HUES6 (cell line): ENCODE measurements around the gene PHYKPL.

ENCODE experiments used
- H3K27ac ChIP-seq: 2 replicates; pipeline ENCODE4 v1.7.0; 2013; ENCODE audit warnings: low read depth, mild to moderate bottlenecking, low read length, inconsistent platforms
- H3K27me3 ChIP-seq: 2 replicates; pipeline ENCODE4 v1.6.1; 2013; ENCODE audit warnings: low read length; ENCODE audit not compliant: control insufficient read depth, insufficient read depth
- H3K36me3 ChIP-seq: 2 replicates; pipeline ENCODE4 v1.6.1; 2013; ENCODE audit warnings: low read length; ENCODE audit not compliant: control insufficient read depth, insufficient read depth
- H3K4me1 ChIP-seq: 2 replicates; pipeline ENCODE4 v1.6.1; 2013; ENCODE audit warnings: low read length; ENCODE audit not compliant: control insufficient read depth, insufficient read depth
- H3K4me3 ChIP-seq: 2 replicates; pipeline ENCODE4 v1.5.1; 2013; ENCODE audit warnings: low read depth, low read length
- H3K9ac ChIP-seq: one replicate; pipeline ENCODE4 v1.6.1; 2013; ENCODE audit warnings: mild to moderate bottlenecking, low read length
- H3K9me3 ChIP-seq: 2 replicates; pipeline ENCODE4 v1.6.1; 2013; ENCODE audit warnings: low read depth, low read length; ENCODE audit not compliant: control insufficient read depth, insufficient read depth

The PHYKPL gene

DNA sequence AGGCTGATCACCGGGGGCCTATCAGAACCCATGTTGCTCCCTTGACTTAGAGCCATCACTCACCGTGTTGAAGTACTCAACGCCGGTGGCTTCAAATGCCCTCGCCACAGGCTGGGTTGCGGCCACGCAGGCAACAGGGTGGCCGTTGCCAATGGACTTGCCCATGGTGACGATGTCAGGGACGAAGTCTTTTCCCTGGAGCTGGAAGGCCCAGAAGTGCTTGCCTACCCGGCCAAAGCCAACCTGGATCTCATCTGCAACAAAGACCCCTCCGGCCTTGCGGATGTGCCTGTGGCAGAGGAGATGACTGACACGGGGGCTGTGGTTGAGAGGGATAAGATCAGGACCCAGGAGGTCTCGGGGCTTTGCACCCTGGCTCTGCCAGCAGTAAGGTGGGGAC lies 10.3 kb downstream of the PHYKPL start:
- Histone ChIP-seq H3K9ac (no peak overlapping the region), H3K9me3 (no peaks in the 10 kb centered on the region), H3K27me3 (no peaks in the 10 kb centered on the region), H3K4me1 (peaks cover 14% of the 10 kb centered on the region), H3K4me3 (no peak overlapping the region), H3K27ac (no peak overlapping the region), H3K36me3 (peaks cover 62% of the 10 kb centered on the region)

DNA sequence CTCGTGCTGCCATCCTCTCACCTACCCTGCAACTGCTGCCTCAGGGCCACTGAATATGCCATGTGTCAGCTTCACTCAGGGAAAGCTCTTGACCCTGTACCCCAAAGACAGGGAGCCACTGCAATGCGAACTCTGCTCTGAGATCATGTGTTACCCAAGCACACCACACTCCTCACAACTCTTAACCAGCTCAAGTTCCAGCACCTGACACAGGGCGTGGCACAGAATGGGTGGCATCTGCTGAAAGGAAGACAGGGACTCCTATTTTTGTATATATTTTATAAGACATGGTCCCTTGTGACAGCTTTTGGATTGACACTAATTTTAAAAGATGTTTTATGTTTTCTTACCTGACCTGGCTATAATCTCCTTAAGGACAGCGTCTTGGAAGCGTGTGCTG lies 10.7 kb downstream of the PHYKPL start:
- H3K36me3 ChIP-seq, result peaks cover 63% of the 10 kb centered on the region
- H3K4me3 ChIP-seq, result no peak overlapping the region
- no peaks in the 10 kb centered on the region for H3K9me3 ChIP-seq
- H3K4me1 ChIP-seq, result peaks cover 14% of the 10 kb centered on the region
- H3K9ac ChIP-seq, result no peak overlapping the region
- H3K27me3 ChIP-seq, result no peaks in the 10 kb centered on the region
- H3K27ac ChIP-seq, result no peak overlapping the region

DNA sequence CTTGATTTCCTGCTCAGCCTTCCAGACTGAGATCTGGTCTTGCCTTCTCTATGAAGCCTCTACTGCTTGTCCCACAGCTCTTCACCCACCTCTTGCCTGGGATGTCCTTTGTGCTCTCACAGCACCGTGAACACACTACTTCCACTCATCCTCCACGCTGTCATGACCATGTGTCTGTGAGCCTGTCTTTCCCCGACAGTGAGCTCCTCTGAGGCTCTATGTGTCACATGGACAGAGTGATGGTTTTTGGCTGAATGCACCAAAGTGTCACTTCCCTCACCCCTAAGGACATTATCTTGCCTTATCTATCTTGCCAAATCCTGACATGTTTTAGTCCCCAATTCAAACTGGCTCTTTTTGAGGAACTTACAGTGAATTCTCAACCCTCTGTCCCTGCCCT lies 11.3 kb downstream of the PHYKPL start:
- Histone ChIP-seq H3K36me3 (peaks cover 65% of the 10 kb centered on the region), H3K9me3 (no peaks in the 10 kb centered on the region), H3K27ac (no peak overlapping the region), H3K9ac (no peak overlapping the region), H3K27me3 (no peaks in the 10 kb centered on the region), H3K4me3 (no peak overlapping the region), H3K4me1 (peaks cover 14% of the 10 kb centered on the region)

DNA sequence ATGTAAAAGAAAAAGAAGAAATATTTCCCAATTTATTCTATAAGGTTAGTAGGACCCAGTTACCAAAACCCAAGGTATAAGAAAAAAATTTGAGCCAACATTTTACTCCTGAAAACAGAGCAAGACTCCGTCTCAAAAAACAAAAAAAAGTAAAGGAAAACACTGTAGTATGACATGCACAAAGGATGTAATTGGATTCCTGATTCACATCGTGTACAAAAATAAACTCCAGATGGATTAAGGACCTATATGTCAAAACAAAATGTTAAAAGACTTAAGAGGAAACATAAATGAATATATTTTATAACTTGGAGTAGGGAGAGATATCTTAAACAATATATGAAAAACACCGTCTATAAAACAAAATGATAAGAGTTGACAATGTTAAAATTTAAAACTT lies 13.8 kb downstream of the PHYKPL start:
- Histone ChIP-seq H3K27me3 (no peaks in the 10 kb centered on the region), H3K27ac (no peak overlapping the region), H3K4me1 (peaks cover 6% of the 10 kb centered on the region), H3K36me3 (peaks cover 80% of the 10 kb centered on the region), H3K9ac (no peak overlapping the region), H3K4me3 (no peak overlapping the region), H3K9me3 (no peaks in the 10 kb centered on the region)

DNA sequence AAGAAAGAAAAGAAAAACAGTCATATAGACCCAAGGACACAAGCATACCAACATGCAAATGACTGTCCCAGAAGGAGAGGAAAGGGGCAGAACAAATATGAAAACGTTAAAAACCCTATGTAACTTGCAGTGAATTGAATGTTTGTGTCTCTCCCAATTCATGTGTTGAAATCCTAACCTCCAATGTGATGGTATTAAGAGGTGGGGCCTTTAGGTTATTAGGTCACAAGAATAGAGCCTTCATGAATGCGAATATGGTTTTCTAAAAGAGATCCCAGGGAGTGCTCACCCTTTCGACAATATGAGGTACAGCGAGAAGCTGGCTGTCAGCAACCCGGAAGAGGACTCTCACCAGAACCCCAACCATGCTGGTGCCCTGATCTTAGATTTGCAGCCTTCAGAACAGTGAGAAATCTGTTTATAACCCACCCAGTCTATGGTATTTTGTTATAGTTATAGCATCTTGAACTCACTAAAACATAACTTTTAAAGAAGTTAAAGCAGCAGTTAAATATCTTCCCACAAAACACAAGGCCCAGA lies 14.3 kb downstream of the PHYKPL start:
- Histone ChIP-seq H3K9me3 (no peaks in the 10 kb centered on the region), H3K27me3 (no peaks in the 10 kb centered on the region), H3K36me3 (peaks cover 80% of the 10 kb centered on the region), H3K4me3 (no peak overlapping the region), H3K4me1 (peaks cover 1% of the 10 kb centered on the region; the same call in 1 of the 2 replicates), H3K27ac (no peak overlapping the region), H3K9ac (no peak overlapping the region)

DNA sequence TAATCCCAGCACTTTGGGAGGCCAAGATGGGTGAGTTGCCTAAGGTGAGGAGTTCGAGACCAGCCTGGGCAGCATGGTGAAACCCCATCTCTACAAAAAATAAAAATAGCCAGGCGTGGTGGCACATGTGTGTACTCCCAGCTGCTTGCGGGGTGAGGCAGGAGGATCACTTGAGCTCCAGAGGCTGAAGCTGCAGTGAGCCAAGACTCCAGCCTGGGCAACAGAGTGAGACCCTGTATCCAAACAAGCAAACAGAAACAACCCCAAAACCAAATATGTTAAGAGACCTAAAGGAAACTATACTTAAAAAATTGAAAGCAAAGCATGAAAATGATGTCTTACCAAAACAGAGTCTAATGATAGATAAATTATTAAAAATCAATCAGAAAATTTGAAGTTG lies 15.8 kb downstream of the PHYKPL start:
- Histone ChIP-seq H3K9me3 (no peaks in the 10 kb centered on the region), H3K4me1 (no peaks in the 10 kb centered on the region; the same call in 1 of the 2 replicates), H3K27me3 (no peaks in the 10 kb centered on the region), H3K9ac (no peak overlapping the region), H3K27ac (no peak overlapping the region), H3K36me3 (peaks cover 86% of the 10 kb centered on the region), H3K4me3 (no peak overlapping the region)

DNA sequence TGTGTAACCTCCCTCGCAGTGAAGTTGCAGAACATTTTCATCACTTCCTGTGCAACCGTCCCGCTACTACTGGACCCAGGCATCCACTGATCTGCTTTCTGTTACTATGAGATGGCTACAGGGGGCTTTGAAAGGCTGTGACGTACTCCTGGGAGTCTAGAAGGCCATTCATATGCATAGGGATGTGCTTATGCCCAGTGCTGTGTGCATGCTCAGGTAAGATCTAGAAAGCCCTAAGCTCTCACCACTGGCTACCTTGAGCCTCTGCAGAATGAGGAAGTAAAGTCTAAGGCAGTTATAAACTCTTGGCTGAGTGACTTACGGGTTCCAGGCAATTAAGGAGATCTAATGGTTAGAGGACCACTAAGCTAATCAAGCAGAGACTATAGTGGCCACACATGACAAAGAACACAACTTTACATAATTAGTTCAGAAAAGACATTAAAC lies 16.5 kb downstream of the PHYKPL start:
- Histone ChIP-seq H3K27me3 (no peaks in the 10 kb centered on the region), H3K9me3 (no peaks in the 10 kb centered on the region), H3K27ac (no peak overlapping the region), H3K36me3 (peaks cover 86% of the 10 kb centered on the region), H3K4me1 (no peaks in the 10 kb centered on the region; the same call in 1 of the 2 replicates), H3K4me3 (no peak overlapping the region), H3K9ac (no peak overlapping the region)

DNA sequence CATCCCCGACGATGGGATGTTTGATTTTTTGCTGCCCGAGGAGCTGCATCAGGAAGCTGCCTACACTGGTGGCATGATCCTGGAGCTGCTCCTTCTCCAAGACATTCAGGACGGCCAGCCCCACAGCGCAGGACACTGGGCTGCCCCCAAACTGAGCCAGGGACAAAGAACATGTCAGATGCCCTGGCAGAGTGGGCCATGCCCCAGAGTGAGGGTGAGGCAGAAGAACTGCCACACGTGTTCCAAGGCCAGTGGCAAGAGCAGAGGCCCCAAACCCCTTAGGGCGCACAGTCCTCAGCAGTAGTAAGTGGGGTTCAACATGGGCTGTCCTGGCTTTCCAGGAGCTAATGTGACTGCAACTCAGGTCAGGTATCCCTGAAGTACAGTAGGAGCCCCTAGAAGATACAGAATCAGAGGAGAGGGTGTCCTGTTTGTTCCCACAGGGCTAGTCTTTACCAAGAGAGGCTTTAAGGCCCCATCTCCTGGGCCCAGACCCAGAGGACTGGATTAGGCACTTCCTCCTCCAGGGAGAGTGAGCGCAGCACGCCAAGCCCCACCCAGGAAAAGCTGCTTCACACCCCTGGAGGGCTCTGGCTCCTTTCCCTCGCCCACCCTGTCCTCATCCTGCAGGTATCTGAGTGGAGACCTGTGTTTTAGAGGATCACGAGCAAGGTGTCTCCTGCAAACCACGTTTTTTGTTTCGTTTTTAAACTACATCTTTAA lies 17.2 kb downstream of the PHYKPL start:
- H3K9ac ChIP-seq, result no peak overlapping the region

DNA sequence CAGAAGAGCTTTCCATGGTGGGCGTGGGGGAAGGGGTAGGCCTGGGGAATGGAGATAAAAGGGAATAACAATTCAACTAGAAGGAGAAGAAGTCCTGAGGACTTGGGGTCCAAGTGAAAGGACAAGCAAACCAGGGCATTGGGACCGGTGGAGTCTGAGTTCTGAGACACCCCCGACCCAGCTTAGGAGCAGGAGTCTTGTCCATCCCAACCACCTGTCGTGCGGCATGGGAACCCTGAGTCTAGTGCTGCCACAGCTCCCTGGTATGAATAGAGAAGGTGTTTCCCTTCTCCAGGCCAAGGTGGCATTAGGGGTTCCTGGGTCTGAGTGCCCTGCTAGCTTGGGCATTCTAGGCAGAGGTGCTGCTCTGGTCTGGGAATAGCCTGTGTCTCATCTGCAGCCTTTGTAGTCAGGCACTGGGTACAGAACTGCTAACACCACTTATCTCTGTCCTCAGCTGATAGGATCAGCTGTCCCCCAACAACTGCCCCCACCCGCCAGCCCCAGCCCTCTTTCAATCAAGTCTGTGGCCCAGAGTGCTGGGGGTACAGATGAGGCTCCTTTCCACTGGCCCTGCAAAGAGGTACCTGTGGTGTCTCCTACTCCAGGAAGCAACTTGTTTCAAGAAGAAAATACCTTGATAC lies 18.3 kb downstream of the PHYKPL start:
- H3K9ac ChIP-seq, result no peak overlapping the region
- no peaks in the 10 kb centered on the region for H3K27me3 ChIP-seq
- H3K36me3 ChIP-seq, result peaks cover 93% of the 10 kb centered on the region
- no peaks in the 10 kb centered on the region; the same call in 1 of the 2 replicates for H3K4me1 ChIP-seq
- no peak overlapping the region for H3K4me3 ChIP-seq
- no peaks in the 10 kb centered on the region for H3K9me3 ChIP-seq
- H3K27ac ChIP-seq, result no peak overlapping the region

More for the DNA sequence above, 17.2 kb downstream of the PHYKPL start:
- Histone ChIP-seq H3K27me3 (no peaks in the 10 kb centered on the region), H3K36me3 (peaks cover 86% of the 10 kb centered on the region), H3K4me1 (no peaks in the 10 kb centered on the region; the same call in 1 of the 2 replicates), H3K4me3 (no peak overlapping the region), H3K27ac (no peak overlapping the region), H3K9me3 (no peaks in the 10 kb centered on the region)

DNA sequence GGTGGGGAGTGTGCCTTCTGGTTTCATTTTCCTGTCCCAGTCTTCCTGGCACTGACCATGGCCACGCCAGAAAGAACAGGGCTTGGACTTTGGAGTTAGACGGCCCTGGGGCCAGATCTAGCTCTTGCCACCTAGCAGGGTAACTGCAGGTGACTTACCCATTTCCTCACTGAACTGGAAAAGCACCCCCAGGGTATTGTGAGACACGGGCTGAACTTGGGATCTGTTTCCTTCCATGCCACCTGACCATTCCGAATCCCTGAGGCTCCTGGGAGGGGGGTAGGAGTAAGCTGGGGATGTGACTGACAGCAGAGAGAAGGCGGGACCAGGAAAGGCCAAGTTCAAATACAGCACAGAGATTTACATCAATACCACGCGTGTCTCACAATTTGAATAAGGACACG lies 18.9 kb downstream of the PHYKPL start:
- H3K9me3 ChIP-seq, result no peaks in the 10 kb centered on the region
- H3K4me3 ChIP-seq, result no peak overlapping the region
- no peaks in the 10 kb centered on the region for H3K27me3 ChIP-seq
- H3K36me3 ChIP-seq, result peaks cover 93% of the 10 kb centered on the region
- H3K27ac ChIP-seq, result no peak overlapping the region
- H3K4me1 ChIP-seq, result no peaks in the 10 kb centered on the region; the same call in 1 of the 2 replicates
- H3K9ac ChIP-seq, result no peak overlapping the region

DNA sequence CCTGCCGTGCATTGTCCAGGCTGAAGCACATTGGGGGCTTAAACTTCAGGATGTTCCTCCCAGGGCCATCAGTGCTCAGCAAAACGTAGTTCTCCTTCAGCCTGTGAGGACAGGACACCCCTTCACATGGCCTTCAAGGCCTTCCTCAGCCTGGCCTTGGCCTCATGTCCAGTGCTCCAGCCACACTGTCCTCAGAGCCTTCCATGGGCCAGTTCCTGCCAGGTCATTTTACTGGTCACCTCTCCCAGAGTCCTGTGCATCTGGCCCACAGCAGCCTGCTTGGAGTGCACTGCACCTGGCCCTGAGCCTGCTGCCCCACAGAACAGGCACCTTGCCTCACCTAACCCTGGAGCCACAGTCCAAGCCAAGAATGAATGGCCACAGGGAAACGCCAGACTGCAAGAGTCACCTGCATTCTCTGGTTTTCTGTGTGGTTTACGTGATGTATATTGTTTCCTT lies 19.6 kb downstream of the PHYKPL start:
- Histone ChIP-seq H3K9me3 (no peaks in the 10 kb centered on the region), H3K4me3 (no peak overlapping the region), H3K4me1 (no peaks in the 10 kb centered on the region; the same call in 1 of the 2 replicates), H3K36me3 (peaks cover 93% of the 10 kb centered on the region), H3K27me3 (no peaks in the 10 kb centered on the region), H3K9ac (no peak overlapping the region), H3K27ac (no peak overlapping the region)
